HG02623 (cell line): ENCODE results near the gene ANKMY1.
"Not testable (repeated sequence)": the region's sequence is repeated elsewhere in the genome, so short reads cannot be mapped to it uniquely, and the experiment has no call there.

Experiments used
- ATAC-seq: cut with Tn5 transposase; IDR thresholded peaks from one replicate; pipeline ENCODE4 v1.9.1; 2021; ENCODE audit warnings: moderate library complexity; ENCODE audit not compliant: unreplicated experiment

The ANKMY1 gene

GRCh38 chr2:240523451-240524281 lies 34.1 kb downstream of the ANKMY1 start:
- ATAC-seq: no peak

DNA sequence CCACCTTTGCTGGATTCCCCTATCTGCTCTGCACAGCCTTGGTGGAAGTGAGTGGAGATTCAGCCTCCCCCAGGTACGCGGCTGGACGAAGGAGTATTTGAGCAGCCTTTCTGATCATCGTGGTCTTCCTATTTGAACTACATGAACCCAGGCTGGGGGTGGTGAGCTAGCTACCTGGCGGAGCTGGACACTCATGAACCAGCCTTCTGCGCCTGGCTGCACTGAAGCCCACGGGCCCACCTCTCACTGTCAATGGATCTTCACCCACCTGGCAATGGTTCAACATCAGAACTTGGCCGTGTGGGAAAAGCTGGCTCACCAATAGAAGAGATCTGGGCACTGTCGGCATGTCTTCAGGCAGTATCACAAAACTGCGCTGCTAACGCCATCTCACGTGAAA lies 35.4 kb downstream of the ANKMY1 start:
- no peak for ATAC-seq

- not testable (repeated sequence) for ATAC-seq
Measured at GRCh38 chr2:240521885-240522284, 35.9 kb downstream of the ANKMY1 start.

- ATAC-seq: no peak
Measured at GRCh38 chr2:240520974-240521350, 36.8 kb downstream of the ANKMY1 start.

DNA sequence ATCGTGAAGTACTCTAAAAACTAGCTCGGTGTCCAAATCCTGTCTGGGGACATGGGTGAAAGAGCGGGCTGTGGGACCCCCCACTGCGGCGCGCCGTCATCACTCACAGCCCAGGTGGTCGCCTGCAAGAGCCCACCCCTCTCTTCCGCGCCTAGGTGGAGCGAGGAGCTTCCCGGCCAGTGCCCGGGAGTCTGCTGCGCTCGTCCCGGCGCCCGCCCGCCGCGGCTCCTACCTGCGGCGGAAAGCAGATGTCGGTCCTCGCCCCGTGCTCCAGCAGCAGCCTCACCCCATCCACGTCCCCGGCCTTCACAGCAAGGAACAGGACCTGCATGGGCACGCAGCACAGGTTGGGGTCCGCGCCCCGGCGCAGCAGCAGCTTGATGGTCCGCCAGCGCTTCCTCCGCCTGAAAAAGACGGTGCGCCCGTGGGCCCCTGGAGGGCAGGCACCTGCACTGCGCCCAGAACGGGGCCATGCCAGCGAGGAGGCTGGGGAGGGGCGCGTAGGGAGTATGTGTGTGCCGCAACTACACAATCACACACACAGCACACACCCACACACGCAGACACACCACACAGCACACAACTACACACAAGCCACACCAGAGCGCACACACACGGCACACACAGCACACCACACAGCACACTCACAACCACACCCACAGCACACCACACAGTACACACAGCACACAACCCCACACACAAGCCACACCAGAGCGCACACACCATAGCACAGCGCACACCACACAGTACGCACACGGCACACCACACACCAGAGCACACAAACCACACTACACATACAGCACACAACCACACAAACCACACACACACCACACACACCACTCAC lies 37.4 kb downstream of the ANKMY1 start:
- ATAC-seq: no peak

DNA sequence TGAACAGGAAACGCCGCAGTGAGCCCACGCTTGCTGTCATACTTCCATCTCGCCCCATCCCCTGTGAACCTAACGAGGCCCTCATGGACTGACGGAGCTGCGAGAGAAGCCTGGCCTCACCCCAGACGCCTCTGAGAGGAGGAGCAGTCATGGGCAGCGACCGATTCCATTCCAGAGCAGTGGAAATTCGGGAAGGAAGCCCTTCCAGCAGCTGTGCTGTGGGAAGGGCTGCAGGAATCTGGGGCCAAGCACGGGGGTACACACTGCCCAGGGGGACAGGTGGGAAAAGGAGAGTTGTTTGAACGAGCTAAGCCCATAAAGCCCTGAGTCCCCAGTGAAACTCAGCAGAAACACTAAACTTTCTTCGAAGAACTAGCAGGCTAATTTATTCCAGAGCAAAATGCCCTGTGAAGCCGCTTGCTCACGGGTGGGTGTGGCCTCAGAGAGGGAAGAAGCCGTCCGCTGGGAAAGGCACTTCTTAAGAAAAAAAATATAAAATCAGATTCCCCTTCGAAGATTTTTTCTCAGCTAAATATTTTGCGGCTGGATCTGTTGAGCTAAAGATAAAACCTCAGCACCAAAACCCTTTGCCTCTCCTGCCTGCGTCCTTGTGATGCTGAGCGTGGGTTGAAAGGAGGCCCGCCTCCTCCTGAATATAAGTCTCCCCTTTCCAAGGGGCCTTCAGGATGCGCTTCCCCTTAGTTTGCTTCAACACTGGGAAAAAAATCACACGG lies 38.2 kb downstream of the ANKMY1 start:
- ATAC-seq: no peak

GRCh38 chr2:240518981-240519380 lies 38.8 kb downstream of the ANKMY1 start:
- no peak for ATAC-seq

- no peak for ATAC-seq
Measured at GRCh38 chr2:240517342-240517741, 40.4 kb downstream of the ANKMY1 start.

DNA sequence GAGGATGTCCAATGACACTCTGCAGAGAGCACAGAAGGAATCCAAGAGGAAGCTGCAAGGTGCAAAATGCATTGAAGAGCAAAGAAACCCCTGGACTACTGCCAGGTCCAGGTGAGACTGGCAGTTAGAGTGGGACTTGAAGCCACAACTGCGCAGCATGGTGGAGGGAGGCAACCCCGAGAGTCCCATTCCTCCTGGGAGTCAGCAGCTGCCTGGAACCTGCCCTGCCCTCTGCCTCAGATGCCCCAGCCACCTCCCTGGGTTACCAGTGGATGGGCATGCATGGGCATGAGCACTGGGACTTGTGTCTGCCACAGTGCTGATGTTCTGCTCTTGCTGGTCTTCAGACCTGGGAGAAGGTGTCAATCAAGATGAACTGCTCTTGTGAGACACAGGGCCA lies 43.2 kb downstream of the ANKMY1 start:
- ATAC-seq: no peak

DNA sequence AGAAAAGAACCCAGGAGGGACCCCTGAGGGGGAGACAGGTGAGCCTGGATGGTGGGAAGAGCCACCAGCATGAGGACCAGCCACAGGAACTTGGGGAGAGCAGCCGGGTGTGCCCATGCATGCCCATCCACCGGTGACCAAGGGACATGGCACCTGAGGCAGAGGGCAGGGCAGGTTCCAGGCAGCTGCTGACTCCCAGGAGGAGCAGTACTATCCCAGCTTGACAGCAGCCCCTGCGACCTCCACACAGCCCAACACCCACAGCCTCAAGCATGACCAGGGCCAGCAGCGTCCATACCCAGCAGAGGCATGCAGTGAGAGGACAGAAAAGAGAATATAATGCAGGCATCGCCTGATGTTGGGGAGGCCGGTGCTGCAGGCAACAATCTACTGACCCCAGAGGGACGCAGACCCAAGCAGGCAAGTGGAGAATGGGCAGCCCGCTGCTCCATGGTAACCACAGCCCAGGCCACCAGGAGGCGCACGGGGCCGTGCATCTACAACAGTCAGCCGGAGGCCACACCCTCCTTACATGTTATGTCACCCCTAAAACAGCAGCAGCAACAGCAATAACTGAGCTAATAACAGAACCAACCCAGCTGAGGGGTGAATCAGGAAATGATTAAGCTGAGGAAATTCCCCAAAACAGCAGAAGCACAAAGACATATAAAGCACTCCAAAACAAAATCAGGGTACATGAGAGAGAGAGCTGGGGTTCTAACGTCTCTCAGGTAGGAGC lies 44.1 kb downstream of the ANKMY1 start:
- peak; percentile 89 for ATAC-seq

DNA sequence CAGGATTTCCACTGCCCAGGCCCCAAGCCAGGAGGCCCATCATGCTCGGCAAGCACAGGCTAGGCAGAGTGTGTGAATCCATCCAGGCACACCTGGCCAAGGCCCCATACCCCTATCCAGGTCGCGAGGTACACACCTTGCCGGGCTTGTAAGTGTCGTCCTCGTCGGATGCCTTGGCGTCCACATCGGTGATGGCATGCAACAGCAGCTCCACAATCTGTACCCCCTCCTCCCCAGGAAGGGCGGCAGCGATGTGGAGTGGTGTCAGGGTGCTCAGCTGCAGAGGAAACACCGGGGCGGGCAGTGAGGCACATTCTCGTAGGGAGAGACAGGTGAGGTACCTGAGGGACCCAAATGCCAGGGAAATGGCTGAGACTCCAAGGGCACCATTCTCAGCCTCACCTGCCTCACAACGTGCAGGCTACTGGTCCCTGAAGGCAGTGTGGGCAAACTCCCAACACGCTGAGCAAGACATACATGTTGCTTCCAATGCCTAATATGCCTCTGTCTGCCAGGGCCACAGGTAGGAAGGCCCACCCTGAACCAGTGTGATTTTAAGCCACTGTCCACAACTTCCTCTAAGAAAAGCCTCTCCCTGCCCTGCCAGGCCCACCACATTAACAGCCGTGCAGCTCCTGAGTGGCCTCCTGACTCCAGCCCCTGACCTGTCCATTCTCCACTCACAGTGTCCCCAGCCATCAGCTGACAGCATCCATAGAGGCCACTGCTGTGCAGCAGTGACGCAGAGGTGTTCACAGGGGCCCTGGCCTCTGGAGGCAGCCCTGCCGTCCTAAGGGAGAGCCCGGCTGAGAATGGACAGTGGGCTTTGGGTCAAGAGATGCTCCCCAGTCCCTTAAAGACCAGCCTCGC lies 44.9 kb downstream of the ANKMY1 start:
- no peak for ATAC-seq

DNA sequence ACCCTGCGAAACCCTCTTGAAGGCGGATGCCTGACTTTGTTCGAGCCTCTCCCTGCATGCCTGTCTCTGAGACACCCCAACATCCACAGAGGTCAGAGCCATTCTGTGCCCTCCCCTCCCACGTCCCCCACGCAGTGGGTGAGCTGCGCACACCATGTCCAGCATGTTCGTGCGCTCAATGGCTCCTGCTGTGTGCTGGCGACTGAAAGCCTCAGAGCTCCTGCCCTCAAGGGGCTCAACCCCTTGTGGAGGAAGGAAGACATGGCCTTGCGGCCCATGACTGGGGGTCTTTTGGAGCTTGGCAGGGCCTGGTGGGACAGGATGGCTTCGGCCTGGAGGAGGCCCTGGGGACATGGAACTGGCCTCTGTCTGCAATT lies 45.7 kb downstream of the ANKMY1 start:
- ATAC-seq: no peak

- ATAC-seq: no peak
Measured at GRCh38 chr2:240511351-240512108, 46.3 kb downstream of the ANKMY1 start.

GRCh38 chr2:240510513-240511210 lies 47.1 kb downstream of the ANKMY1 start:
- ATAC-seq: no peak

GRCh38 chr2:240509667-240510512 lies 47.9 kb downstream of the ANKMY1 start:
- ATAC-seq: no peak

- ATAC-seq: no peak
Measured at GRCh38 chr2:240508832-240509545, 48.8 kb downstream of the ANKMY1 start.

DNA sequence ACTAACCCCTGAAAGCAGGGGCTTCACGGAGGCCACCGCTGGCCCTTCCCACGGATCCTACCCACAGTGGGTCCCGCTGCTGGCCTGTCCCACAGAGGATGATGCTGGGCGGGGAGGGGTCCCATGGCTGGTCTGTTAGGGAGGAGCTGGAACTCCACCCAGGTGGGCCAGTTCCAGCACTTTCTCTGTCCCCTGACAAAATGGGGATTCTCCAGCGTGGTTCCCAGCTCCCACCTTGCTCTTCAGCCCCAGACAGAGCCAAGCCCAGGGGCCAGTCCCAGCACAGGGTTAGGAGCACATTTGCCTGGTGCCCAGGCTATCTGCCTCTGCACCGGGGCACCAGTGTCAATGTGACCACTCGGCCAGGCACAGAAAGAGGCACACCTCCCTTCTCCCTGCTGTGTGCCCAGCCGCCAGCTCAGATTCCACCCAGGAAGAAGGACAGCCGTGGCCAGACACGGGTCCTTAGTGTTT lies 50.0 kb downstream of the ANKMY1 start:
- no peak for ATAC-seq
